ENCODE data around the gene AKT1S1. TPM values are rescaled to one million over a fixed set of nuclear protein-coding genes. Genes with fewer than 3 reads are reported as not detected.

The AKT1S1 gene
- total and polyA plus RNA-seq, 5 experiments from 2014 or later: 2.6 to 30.4 (median 4.5) TPM

DNA sequence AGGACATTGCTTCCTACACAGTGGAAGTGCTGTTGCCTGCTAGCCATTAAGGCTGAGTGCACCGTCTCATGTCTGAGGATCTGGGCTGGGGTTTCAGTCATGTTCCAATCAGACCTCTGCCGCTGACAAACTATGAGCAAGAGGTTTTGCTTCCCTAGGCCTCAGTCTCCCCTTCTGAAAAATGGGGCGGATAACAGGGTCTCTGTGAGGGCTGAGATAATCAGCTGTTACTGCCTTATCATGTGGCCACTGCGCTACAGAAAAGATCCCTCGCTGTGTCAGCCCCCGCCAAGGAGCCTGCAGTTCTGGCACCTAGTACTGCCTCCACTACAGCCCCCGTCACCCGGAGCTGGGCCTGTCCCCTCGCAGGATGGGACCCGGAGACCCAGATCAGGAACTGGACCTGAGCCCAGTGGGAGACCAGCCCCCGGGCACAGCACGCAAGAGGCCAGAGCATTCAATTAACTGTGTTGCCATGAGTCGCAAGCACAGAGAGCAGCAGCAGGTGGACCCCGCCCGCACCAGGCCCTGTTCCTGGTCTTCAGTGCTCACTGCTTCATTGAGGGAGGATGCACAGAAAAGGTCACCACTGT lies 6.8 kb downstream of the AKT1S1 start:
- Mint-ChIP-seq H3K4me1 (peaks cover 15 to 52% (median 45%) of the 10 kb centered on the region in 4 donors), H3K27me3 (no peaks in the 10 kb centered on the region), H3K27ac (peak overlapping the region in 8 of 10 donors; percentile 8 to 92 (median 88)), H3K9me3 (peaks cover 0 to 3% (median 0%) of the 10 kb centered on the region in 9 donors), H3K4me3 (peak overlapping the region in 2 of 10 donors; percentile 7 to 85), H3K36me3 (peaks cover 0 to 7% (median 0%) of the 10 kb centered on the region in 3 donors)
- POLR2A ChIA-PET: interaction anchor here (0.6 to 4.4 kb wide), 7 partner anchors 6 to 230 kb away, joined by 3 to 62 read pairs (median 5); partner anchors contain the start of genes AKT1S1, ATF5, FUZ and NUP62
- ATAC-seq: no peak
- no peak for DNase-seq

DNA sequence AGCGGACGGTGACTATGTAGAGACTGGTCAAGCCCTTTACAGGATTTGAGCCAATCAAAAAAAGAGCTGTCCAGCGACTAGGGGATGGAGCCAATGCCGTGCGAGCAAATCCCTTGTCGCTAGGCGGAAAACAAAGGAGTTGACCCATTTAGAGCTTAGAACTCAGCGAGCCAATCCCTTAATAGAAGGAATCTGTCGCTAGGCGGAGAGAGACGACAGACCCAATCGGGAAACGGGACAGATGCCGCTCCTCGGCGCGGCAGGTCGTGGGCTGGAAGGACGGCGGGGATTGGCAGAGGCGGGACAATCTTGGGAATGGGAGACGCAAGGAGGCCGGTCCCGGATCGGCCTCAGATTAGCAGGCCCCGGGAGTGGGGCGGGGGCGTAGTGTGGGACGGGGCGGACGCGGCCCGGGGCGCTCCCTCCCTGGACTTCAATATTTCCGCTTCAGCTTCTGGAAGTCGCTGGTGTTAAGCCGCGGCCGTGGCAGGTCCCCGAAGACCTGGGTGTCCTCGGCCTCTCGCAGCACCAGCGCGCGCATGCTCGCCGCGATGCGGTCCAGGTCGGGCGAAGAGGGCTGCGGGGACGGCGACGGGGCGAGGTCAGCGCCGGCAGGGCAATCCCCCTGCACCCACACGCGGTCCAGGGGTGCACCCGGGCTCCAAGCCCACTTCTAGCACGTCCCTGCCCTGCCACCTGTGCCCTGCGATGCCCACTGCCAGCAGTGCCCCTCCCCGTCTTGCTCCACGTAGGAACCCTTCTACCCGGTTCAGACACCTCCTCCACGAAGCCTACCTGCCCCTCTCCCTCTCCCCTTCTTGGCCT lies 7.5 kb downstream of the AKT1S1 start:
- Mint-ChIP-seq H3K4me1 (peaks cover 14 to 53% (median 49%) of the 10 kb centered on the region in 4 donors), H3K27ac (peak overlapping the region in 6 of 10 donors; percentile 80 to 92 (median 90)), H3K36me3 (peaks cover 0 to 8% (median 0%) of the 10 kb centered on the region in 3 donors), H3K27me3 (no peaks in the 10 kb centered on the region), H3K9me3 (peaks cover 0 to 3% (median 0%) of the 10 kb centered on the region in 9 donors), H3K4me3 (peak overlapping the region in 1 of 10 donors; percentile 85)
- ATAC-seq: peak; percentile 77
- POLR2A ChIA-PET: interaction anchor here (0.6 to 7.6 kb wide), 20 partner anchors 7 to 1235 kb away, joined by 3 to 137 read pairs (median 5); partner anchors contain the start of genes ADM5, AKT1S1, AP2A1 and ATF5
- DNase-seq: peak; percentile 77 to 97 (median 89)

DNA sequence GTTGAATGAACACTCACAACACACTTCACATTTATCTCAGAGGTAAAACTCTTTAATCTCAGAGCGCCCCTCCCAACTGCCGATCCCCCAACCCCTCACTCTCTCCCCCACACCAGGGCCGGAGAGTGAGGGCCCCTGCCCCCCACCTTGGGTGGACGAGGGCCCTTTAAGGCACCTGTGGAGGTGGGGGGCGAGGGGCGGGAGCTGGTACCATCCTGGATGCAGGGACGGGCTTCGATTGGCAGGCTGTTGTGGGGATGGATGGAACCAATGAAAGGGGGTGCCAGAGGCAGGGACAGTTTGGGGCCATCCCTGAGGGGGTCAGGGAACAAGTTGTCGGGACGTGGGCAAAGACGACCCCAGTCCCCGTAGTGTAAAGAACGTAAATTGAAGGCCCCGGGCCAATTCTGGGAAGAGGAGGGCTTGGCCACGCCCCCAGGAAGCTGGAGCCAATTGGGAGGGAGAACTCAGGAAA lies 8.1 kb downstream of the AKT1S1 start:
- POLR2A ChIA-PET: interaction anchor here (0.6 to 7.6 kb wide), 19 partner anchors 8 to 1235 kb away, joined by 3 to 137 read pairs (median 5); partner anchors contain the start of genes ADM5, AKT1S1, AP2A1 and ATF5
- H3K4me1 Mint-ChIP-seq: peaks cover 17 to 58% (median 53%) of the 10 kb centered on the region in 4 donors
- no peak overlapping the region for H3K27ac Mint-ChIP-seq
- H3K9me3 Mint-ChIP-seq: peaks cover 0 to 3% (median 0%) of the 10 kb centered on the region in 9 donors
- H3K4me3 Mint-ChIP-seq: no peak overlapping the region
- H3K27me3 Mint-ChIP-seq: no peaks in the 10 kb centered on the region
- H3K36me3 Mint-ChIP-seq: peaks cover 0 to 11% (median 0%) of the 10 kb centered on the region in 3 donors
- ATAC-seq: peak; percentile 9 to 10
- peak in 1 of 10 donors; percentile 74 for DNase-seq

DNA sequence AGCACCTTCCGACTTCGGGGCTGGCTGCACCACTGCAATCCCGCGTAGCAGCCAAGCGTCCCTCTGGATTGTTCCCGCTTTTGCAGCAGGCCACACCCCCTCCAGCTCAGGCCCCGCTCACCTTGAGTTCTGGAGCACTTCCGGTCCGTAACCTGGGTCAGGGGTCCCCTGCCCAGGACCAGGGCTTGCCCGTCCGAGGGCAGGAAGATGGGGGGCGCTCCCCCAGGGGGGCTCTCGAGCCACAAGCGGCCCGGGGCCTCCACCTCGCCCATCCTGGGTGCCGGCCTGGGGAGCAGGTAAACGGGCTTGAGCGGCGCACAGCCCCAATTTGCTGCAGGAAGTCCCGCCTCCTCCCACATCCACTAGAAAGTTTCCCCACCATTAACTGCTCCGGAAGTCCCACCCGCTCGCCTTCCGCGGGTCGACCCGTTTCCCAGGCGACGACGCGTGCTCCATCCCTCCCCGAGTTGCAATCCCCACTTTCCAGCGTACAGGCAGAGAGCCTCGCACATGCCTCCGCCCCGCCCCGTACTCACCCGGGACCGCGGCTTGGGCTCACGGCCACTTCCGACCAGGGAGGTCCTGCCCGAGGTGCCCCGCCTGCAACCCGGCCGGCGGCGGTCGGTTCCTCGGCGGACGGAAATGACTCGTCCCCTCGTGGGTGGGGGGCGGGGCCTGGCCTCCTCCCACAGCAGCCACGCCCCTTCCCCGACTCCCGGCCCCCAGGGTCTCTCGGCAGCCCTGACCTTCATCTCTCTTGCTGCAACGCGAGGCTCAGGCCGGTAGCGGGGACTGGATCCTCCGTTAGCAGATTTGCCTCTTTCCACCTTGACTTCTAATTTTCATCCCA lies 10.0 kb downstream of the AKT1S1 start, which contains the start of gene PNKP:
TSS of gene PNKP (minus strand) at position 644 of the 850 bp plus-strand sequence. CDS start at position 272, 372 bp downstream.
- Mint-ChIP-seq H3K4me3 (peak within 1 kb of the TSS in 1 of 10 donors; percentile 99), H3K9me3 (peaks cover 0 to 3% (median 0%) of the 10 kb centered on the region in 9 donors), H3K4me1 (peaks cover 21 to 65% (median 59%) of the 10 kb centered on the region in 4 donors), H3K36me3 (peaks cover 0 to 23% (median 0%) of the 10 kb centered on the region in 3 donors), H3K27ac (peak within 1 kb of the TSS in 4 of 10 donors; percentile 95 to 99 (median 98)), H3K27me3 (no peaks in the 10 kb centered on the region)
- DNase-seq: peak; percentile 80 to 94 (median 83)
- POLR2A ChIA-PET: interaction anchor here (0.6 to 7.6 kb wide), 11 partner anchors 9 to 274 kb away, joined by 3 to 137 read pairs (median 7); partner anchors contain the start of genes AKT1S1, AP2A1, MED25 and NUP62
- ATAC-seq: peak; percentile 51 to 65

DNA sequence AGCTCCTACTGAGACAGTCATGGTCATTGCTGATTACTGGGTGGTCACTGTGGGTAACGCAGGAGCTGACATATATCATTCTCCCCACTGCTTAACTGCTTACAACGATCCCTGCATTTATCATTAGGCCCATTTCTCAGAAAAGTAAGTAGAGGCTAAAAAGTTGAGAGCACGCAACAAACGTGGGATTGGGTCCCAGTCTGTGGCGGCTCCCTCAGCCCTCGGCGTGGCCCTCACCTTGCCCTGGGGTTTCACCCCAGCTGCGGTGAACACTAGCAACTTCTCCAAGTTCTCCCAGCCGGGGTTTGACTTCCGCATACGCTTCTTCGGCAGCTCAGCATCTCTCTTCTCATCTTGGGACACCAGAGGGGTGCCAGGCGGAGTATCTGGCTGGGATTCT lies 12.3 kb downstream of the AKT1S1 start:
- H3K27ac Mint-ChIP-seq: peak overlapping the region in 3 of 10 donors; percentile 11 to 55 (median 48)
- H3K9me3 Mint-ChIP-seq: peaks cover 0 to 3% (median 0%) of the 10 kb centered on the region in 9 donors
- peaks cover 0 to 34% (median under 1%) of the 10 kb centered on the region in 3 donors for H3K36me3 Mint-ChIP-seq
- H3K4me3 Mint-ChIP-seq: peak overlapping the region in 1 of 10 donors; percentile 40
- H3K4me1 Mint-ChIP-seq: peaks cover 17 to 51% (median 47%) of the 10 kb centered on the region in 4 donors
- POLR2A ChIA-PET: interaction anchor here (0.7 to 7.6 kb wide), 5 partner anchors 9 to 152 kb away, joined by 4 to 137 read pairs (median 8); partner anchors contain the start of genes AKT1S1, MED25, PTOV1 and TBC1D17
- DNase-seq (no peak), ATAC-seq (no peak)
- no peaks in the 10 kb centered on the region for H3K27me3 Mint-ChIP-seq

DNA sequence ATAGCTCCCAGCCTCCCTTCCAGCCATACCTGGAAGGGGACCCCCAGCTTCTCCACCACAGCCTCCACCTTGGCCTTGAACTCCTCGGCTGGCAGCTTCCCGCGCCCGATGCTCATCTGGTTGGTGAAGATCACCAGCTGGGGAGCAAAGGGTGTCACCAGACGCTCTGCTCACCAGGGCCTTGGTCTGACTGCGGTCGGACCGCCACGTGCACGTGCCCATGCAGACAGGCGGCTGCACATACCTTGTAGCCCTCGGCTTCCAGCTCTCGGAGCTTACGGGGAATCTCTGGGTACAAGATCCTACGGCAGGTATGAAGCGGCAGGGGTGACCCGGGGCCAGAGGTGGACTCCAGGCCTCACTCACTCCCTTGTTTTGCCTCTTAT lies 13.2 kb downstream of the AKT1S1 start:
- Mint-ChIP-seq H3K4me3 (no peak overlapping the region), H3K27me3 (no peaks in the 10 kb centered on the region), H3K36me3 (peaks cover 0 to 37% (median 2%) of the 10 kb centered on the region in 3 donors), H3K4me1 (peaks cover 17 to 51% (median 47%) of the 10 kb centered on the region in 4 donors), H3K9me3 (peaks cover 0 to 3% (median 0%) of the 10 kb centered on the region in 9 donors), H3K27ac (peak overlapping the region in 2 of 10 donors; percentile 29 to 60)
- POLR2A ChIA-PET: interaction anchor here (0.6 to 7.6 kb wide), 3 partner anchors 12 to 60 kb away, joined by 4 to 137 read pairs (median 16); partner anchors contain the start of genes AKT1S1, PTOV1 and TBC1D17
- DNase-seq (no peak), ATAC-seq (no peak)

DNA sequence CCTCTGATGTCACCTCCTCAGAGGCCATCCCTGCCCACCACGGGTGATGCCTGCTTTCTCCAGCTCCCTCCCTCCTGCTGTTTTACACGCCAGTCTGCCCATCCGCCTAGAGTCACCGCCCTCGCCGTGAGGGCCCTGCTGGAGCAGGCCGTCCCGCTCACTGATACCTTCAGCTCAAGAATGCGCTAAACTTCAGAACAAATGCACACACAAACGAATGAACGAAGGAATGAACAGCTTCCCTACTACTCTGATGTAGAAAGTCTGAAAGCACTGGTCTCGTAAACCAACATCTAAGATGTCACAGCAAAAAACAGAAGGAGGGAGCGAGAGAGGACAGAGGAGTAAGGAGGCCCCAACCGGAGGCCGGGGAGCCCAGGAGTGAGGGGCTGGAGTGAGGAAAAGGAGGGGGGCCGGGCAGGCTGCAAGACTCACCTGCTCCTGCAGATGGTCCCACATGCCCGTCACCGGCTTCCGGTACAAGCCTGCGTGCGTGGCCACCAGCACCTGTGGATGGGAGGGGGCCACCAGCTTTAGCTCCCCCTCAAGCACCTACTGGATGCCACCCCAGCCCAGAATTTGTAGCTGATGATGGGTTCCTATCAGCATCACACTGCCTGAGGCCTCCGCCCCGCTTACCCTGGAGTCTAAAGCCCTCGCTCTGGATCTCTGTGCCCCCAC lies 13.8 kb downstream of the AKT1S1 start:
- DNase-seq (no peak), ATAC-seq (no peak)
- peaks cover 0 to 3% (median 0%) of the 10 kb centered on the region in 9 donors for H3K9me3 Mint-ChIP-seq
- peaks cover 0 to 39% (median 2%) of the 10 kb centered on the region in 3 donors for H3K36me3 Mint-ChIP-seq
- no peaks in the 10 kb centered on the region for H3K27me3 Mint-ChIP-seq
- H3K27ac Mint-ChIP-seq: peak overlapping the region in 4 of 10 donors; percentile 27 to 66 (median 30)
- POLR2A ChIA-PET: interaction anchor here (0.6 to 7.6 kb wide), 3 partner anchors 11 to 59 kb away, joined by 4 to 137 read pairs (median 16); partner anchors contain the start of genes AKT1S1, PTOV1 and TBC1D17
- H3K4me1 Mint-ChIP-seq: peaks cover 17 to 47% (median 44%) of the 10 kb centered on the region in 4 donors
- peak overlapping the region in 2 of 10 donors; percentile 14 to 48 for H3K4me3 Mint-ChIP-seq

DNA sequence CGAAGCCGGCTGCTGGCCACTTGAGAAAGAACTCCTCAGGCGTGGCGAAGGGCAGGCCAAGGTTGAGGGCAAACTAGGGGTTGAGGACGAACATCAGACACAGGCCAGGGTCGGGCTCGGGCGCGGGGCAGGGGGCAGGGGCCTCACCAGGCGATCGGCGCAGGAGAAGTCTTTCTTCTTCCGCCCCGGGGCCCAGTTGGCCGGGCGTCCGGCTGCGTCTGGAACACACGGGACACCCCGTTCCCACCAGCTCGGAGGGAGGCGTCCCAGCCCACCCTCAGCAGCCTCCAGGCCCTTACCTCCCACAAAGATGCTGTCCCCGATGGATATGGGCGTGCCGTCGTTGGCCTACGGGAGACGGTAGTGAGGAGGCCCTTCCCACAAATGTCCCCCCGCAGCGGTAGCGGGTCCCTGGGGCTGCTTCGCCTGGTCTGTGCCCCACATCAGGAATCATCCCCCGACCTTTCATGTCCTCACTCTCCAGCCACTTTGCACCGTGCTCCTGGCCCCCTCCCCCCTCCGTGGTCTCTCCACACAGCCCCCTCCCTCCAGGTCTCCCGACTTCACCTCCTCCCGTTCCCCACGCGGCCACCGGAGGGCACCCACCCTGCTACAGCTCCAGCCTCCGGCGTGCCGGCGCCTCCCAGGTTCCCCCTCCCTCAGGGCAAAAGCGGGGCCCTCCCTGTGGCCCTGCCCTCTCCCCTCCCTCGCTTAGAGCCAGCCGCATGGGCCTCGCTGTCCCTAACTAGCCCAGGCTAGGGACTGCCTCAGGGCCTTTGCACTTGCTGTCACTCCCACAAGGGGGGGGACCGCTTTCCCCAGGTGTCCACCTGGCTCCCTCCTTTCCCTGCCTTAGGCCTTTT lies 14.5 kb downstream of the AKT1S1 start:
- Mint-ChIP-seq H3K9me3 (no peaks in the 10 kb centered on the region), H3K4me1 (peaks cover 16 to 39% (median 37%) of the 10 kb centered on the region in 4 donors), H3K4me3 (no peak overlapping the region), H3K36me3 (peaks cover 0 to 44% (median 2%) of the 10 kb centered on the region in 3 donors), H3K27me3 (no peaks in the 10 kb centered on the region), H3K27ac (peak overlapping the region in 4 of 10 donors; percentile 27 to 74 (median 43))
- no peak for ATAC-seq
- POLR2A ChIA-PET: interaction anchor here (2.9 to 7.6 kb wide), 2 partner anchors 11 to 14 kb away, joined by 16 to 137 read pairs; partner anchors contain the start of genes AKT1S1, PTOV1 and TBC1D17
- peak in 1 of 10 donors; percentile 37 for DNase-seq

DNA sequence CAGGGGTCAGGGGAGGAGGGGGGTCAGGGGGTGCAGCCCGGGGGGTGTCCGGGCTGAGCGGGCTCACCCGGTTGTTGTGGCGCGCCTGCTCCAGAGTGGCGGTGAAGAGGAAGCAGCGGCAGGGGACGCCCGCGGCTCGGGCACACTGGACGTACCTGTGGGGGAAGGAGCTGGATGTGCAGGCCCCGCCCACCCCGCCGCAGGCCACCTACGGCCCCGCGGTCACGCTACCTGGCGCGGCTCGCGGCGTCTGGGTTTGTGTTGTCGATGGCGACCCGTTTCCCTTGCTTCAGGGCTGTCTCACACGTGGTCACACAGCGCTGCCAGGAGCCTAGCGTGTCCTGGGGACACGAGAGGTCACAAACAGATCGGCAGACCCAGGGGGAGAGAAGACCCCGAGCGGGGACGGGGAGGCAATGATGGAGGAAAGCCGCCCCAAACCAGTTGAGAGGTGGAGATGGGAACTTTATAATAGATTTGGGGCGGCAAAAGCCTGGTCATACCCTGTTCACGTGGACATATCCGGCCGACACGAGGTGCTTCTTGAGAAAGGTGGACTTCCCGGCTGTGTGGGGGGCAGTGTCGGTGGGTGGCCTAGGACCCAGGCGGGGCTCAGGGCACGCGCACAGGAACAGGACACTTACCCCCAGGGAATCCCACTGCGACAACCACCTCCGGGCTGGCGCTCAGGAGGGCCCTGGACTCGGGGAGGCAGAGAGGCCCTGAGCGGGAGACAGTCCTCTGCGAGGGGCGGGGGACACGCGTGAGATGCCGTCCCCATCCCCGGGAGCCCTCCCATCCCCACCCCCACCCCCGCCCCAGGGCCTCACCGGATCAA lies 15.4 kb downstream of the AKT1S1 start:
- Mint-ChIP-seq H3K36me3 (peaks cover 0 to 48% (median 2%) of the 10 kb centered on the region in 3 donors), H3K4me3 (no peak overlapping the region), H3K9me3 (no peaks in the 10 kb centered on the region), H3K27me3 (no peaks in the 10 kb centered on the region), H3K4me1 (peaks cover 11 to 34% (median 30%) of the 10 kb centered on the region in 4 donors), H3K27ac (no peak overlapping the region)
- DNase-seq (no peak), ATAC-seq (no peak)
- POLR2A ChIA-PET: interaction anchor here (1.5 kb wide), 1 partner anchor 13 kb away, joined by 3 read pairs; no protein-coding TSS in a partner anchor

Data from naive thymus-derived CD8-positive, alpha-beta T cell (primary cell).